ENCODE measurements around the gene SLC4A1. TPM values are rescaled to one million over a fixed set of nuclear protein-coding genes. Genes with fewer than 3 reads are reported as not detected.

The SLC4A1 gene
- total and polyA plus RNA-seq, 2 donors (not counting 3 experiments of a cell fraction or from before 2014, with no cell fraction given), result not detected

DNA sequence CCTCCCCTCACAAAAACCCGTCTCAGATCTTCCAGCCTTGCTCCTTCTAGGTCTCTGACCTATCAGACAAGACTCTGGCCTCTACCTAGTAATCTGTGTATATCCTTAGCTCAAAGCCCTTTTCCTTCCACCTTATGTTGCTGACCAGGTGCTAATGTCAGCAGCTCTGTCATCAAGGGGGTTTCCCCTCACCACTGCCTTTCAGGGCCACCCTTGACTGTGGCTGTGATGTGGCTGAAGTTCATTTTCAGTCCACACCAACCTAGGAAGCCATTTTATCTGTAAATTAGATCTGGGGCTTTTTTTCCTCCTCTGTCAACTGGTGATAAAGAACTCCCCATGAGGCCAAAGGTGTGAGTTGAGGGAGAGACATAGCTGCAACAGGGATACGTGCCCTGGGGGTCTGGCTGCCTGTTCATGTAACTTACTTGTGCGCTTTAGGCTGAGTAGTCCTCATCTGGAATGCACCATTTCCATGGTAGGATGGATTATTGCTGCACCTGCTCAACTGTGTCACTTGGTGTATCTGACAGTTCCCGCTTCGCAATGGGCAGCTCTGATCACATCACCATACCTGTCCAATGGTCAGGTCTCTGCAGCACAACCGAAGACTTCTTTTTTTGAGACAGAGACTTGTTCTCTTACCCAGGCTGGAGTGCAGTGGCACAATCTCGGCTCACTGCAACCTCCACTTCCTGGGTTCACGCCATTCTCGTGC is 25.7 kb upstream of the SLC4A1 start:
- POLR2A ChIA-PET, result no interaction called here
- no peak for TF ChIP-seq EZH2 (IDR thresholded peaks at IDR 0.05; ENCODE audit: borderline replicate concordance, low read depth, low read length, severe bottlenecking)
- TF ChIP-seq POLR2A (IDR thresholded peaks at IDR 0.05; ENCODE audit: low read depth, low read length), result no peak
- TF ChIP-seq JUN (IDR thresholded peaks at IDR 0.05; ENCODE audit: borderline replicate concordance, insufficient read depth, insufficient read length, low read depth), result no peak
- no peak for TF ChIP-seq FOS (IDR thresholded peaks at IDR 0.05; ENCODE audit: borderline replicate concordance, insufficient read depth, low read length)
- TF ChIP-seq, protein P1, sequence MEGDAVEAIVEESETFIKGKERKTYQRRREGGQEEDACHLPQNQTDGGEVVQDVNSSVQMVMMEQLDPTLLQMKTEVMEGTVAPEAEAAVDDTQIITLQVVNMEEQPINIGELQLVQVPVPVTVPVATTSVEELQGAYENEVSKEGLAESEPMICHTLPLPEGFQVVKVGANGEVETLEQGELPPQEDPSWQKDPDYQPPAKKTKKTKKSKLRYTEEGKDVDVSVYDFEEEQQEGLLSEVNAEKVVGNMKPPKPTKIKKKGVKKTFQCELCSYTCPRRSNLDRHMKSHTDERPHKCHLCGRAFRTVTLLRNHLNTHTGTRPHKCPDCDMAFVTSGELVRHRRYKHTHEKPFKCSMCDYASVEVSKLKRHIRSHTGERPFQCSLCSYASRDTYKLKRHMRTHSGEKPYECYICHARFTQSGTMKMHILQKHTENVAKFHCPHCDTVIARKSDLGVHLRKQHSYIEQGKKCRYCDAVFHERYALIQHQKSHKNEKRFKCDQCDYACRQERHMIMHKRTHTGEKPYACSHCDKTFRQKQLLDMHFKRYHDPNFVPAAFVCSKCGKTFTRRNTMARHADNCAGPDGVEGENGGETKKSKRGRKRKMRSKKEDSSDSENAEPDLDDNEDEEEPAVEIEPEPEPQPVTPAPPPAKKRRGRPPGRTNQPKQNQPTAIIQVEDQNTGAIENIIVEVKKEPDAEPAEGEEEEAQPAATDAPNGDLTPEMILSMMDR (IDR thresholded peaks at IDR 0.05; ENCODE audit: extremely low read depth in 1 of 2, insufficient read depth in 1 of 2, low read depth in 1 of 2, low read length in 2 of 2), result no peak
- TF ChIP-seq POLR2AphosphoS5 (IDR thresholded peaks at IDR 0.05; ENCODE audit: insufficient read depth, low read depth, low read length), result no peak
- TF ChIP-seq MYC (IDR thresholded peaks at IDR 0.05; ENCODE audit: low read depth, low read length), result no peak
- TF ChIP-seq, protein P2, sequence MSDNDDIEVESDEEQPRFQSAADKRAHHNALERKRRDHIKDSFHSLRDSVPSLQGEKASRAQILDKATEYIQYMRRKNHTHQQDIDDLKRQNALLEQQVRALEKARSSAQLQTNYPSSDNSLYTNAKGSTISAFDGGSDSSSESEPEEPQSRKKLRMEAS (IDR thresholded peaks at IDR 0.05; ENCODE audit: insufficient read depth, insufficient read length), result no peak
- TF ChIP-seq GATA2 (IDR thresholded peaks at IDR 0.05; ENCODE audit: insufficient read depth, insufficient read length, low read depth, low read length), result no peak

More for the DNA sequence above, 25.7 kb upstream of the SLC4A1 start:
- Histone ChIP-seq H3K4me2 (ENCODE audit: insufficient read depth, low read length) (no peak overlapping the region), H3K79me2 (ENCODE audit: control insufficient read depth, insufficient read depth, low read length) (no peaks in the 10 kb centered on the region), H3K9ac (replicated peaks; ENCODE audit: extremely low read depth, insufficient read depth, low read length) (no peak overlapping the region), H3K4me1 (ENCODE audit: control insufficient read depth, extremely low read depth, insufficient read depth, low read length) (no peaks in the 10 kb centered on the region), H3K36me3 (ENCODE audit: control insufficient read depth in 2 of 2, extremely low read depth in 1 of 2, insufficient read depth in 2 of 2, low read length in 2 of 2) (no peaks in the 10 kb centered on the region), H2AFZ (ENCODE audit: low read depth, low read length) (no peak overlapping the region), H3K9me1 (replicated peaks; ENCODE audit: control insufficient read depth, extremely low read depth, insufficient read depth, low read length) (no peaks in the 10 kb centered on the region), H3K27ac (ENCODE audit: insufficient read depth, low read depth, low read length) (no peak overlapping the region), H3K27me3 (ENCODE audit: control insufficient read depth in 2 of 2, insufficient read depth in 2 of 2, low read length in 2 of 2) (no peaks in the 10 kb centered on the region), H4K20me1 (replicated peaks; ENCODE audit: control insufficient read depth, extremely low read depth, insufficient read depth, low read length) (no peaks in the 10 kb centered on the region), H3K4me3 (replicated peaks in 1 of 3; ENCODE audit: insufficient read depth in 1 of 3, low read depth in 1 of 3, low read length in 3 of 3) (no peak overlapping the region), H3K9me3 (replicated peaks; ENCODE audit: control insufficient read depth, insufficient read depth, low read length) (no peaks in the 10 kb centered on the region)
- intact Hi-C loops (cut with micrococcal nuclease) (no loop called here), dilution Hi-C loops (cut with MboI; ENCODE audit: extremely low pct_ligation_motif_present, low sequenced_read_pairs) (no loop called here)
- CTCF ChIA-PET, result interaction anchor here (1.2 kb wide), 1 partner anchor 38 kb away, joined by 3 read pairs; no protein-coding TSS in a partner anchor
- FAIRE-seq (no peak), DNase-seq (ENCODE audit: low read depth, low spot score) (no peak)
- BruUV-seq (replicated peaks), result no TSS peak

Data from endothelial cell of umbilical vein (primary cell).